HUES6 (cell line): Measurements from ENCODE around the gene FAM117B.

Experiments used
- H3K27ac ChIP-seq: 2 replicates; pipeline ENCODE4 v1.7.0; 2013; ENCODE audit warnings: low read depth, mild to moderate bottlenecking, low read length, inconsistent platforms
- H3K27me3 ChIP-seq: 2 replicates; pipeline ENCODE4 v1.6.1; 2013; ENCODE audit warnings: low read length; ENCODE audit not compliant: control insufficient read depth, insufficient read depth
- H3K36me3 ChIP-seq: 2 replicates; pipeline ENCODE4 v1.6.1; 2013; ENCODE audit warnings: low read length; ENCODE audit not compliant: control insufficient read depth, insufficient read depth
- H3K4me1 ChIP-seq: 2 replicates; pipeline ENCODE4 v1.6.1; 2013; ENCODE audit warnings: low read length; ENCODE audit not compliant: control insufficient read depth, insufficient read depth
- H3K4me3 ChIP-seq: 2 replicates; pipeline ENCODE4 v1.5.1; 2013; ENCODE audit warnings: low read depth, low read length
- H3K9ac ChIP-seq: one replicate; pipeline ENCODE4 v1.6.1; 2013; ENCODE audit warnings: mild to moderate bottlenecking, low read length
- H3K9me3 ChIP-seq: 2 replicates; pipeline ENCODE4 v1.6.1; 2013; ENCODE audit warnings: low read depth, low read length; ENCODE audit not compliant: control insufficient read depth, insufficient read depth

FAM117B gene

GRCh38 chr2:202634556-202635427, at the start of gene FAM117B:
FAM117B (plus strand) TSS chr2:202634969; CDS start chr2:202635188, 219 bp downstream.
- Histone ChIP-seq H3K4me1 (0 out of 2 replicates have a peak, but pooled peaks cover 7% of the 10 kb centered on the region), H3K4me3 (peak within 1 kb of the TSS; percentile 98), H3K9ac (peak within 1 kb of the TSS; percentile 94), H3K27me3 (no peaks in the 10 kb centered on the region), H3K27ac (peak within 1 kb of the TSS; percentile 98), H3K9me3 (no peaks in the 10 kb centered on the region), H3K36me3 (no peaks in the 10 kb centered on the region; the same call in 1 of the 2 replicates)

- H3K27ac ChIP-seq: no peak overlapping the region
- no peaks in the 10 kb centered on the region for H3K27me3 ChIP-seq
- H3K9me3 ChIP-seq: no peaks in the 10 kb centered on the region
- peaks cover 10% of the 10 kb centered on the region for H3K4me1 ChIP-seq
- no peak overlapping the region for H3K9ac ChIP-seq
- no peak overlapping the region for H3K4me3 ChIP-seq
- no peaks in the 10 kb centered on the region for H3K36me3 ChIP-seq
Measured at GRCh38 chr2:202588647-202589581, 45.9 kb upstream of the FAM117B start.

- Histone ChIP-seq H3K27ac (no peak overlapping the region), H3K4me1 (peaks cover 10% of the 10 kb centered on the region), H3K9ac (no peak overlapping the region), H3K4me3 (no peak overlapping the region), H3K36me3 (no peaks in the 10 kb centered on the region), H3K27me3 (no peaks in the 10 kb centered on the region), H3K9me3 (no peaks in the 10 kb centered on the region)
Measured at GRCh38 chr2:202589582-202589949, 45.2 kb upstream of the FAM117B start.

- no peak overlapping the region for H3K9ac ChIP-seq
- H3K27ac ChIP-seq: no peak overlapping the region
- H3K4me1 ChIP-seq: peaks cover 10% of the 10 kb centered on the region
- H3K4me3 ChIP-seq: no peak overlapping the region
- no peaks in the 10 kb centered on the region for H3K9me3 ChIP-seq
- H3K27me3 ChIP-seq: no peaks in the 10 kb centered on the region
- H3K36me3 ChIP-seq: no peaks in the 10 kb centered on the region
Measured at GRCh38 chr2:202592566-202592965, 42.2 kb upstream of the FAM117B start.

GRCh38 chr2:202599105-202599504, 35.7 kb upstream of the FAM117B start:
- Histone ChIP-seq H3K4me1 (no peaks in the 10 kb centered on the region), H3K9ac (no peak overlapping the region), H3K27ac (no peak overlapping the region), H3K27me3 (no peaks in the 10 kb centered on the region), H3K9me3 (no peaks in the 10 kb centered on the region), H3K4me3 (no peak overlapping the region), H3K36me3 (no peaks in the 10 kb centered on the region)

GRCh38 chr2:202599911-202600310, 34.9 kb upstream of the FAM117B start:
- no peaks in the 10 kb centered on the region for H3K4me1 ChIP-seq
- no peak overlapping the region for H3K9ac ChIP-seq
- H3K27ac ChIP-seq: no peak overlapping the region
- H3K36me3 ChIP-seq: no peaks in the 10 kb centered on the region
- H3K4me3 ChIP-seq: no peak overlapping the region
- no peaks in the 10 kb centered on the region for H3K9me3 ChIP-seq
- no peaks in the 10 kb centered on the region for H3K27me3 ChIP-seq

- Histone ChIP-seq H3K27ac (no peak overlapping the region), H3K27me3 (no peaks in the 10 kb centered on the region), H3K4me1 (no peaks in the 10 kb centered on the region), H3K36me3 (no peaks in the 10 kb centered on the region), H3K9me3 (no peaks in the 10 kb centered on the region), H3K9ac (no peak overlapping the region), H3K4me3 (no peak overlapping the region)
Measured at GRCh38 chr2:202604699-202605098, 30.1 kb upstream of the FAM117B start.

- no peak overlapping the region for H3K4me3 ChIP-seq
- no peaks in the 10 kb centered on the region for H3K27me3 ChIP-seq
- no peak overlapping the region for H3K27ac ChIP-seq
- H3K9me3 ChIP-seq: no peaks in the 10 kb centered on the region
- H3K9ac ChIP-seq: no peak overlapping the region
- no peaks in the 10 kb centered on the region for H3K36me3 ChIP-seq
- H3K4me1 ChIP-seq: no peaks in the 10 kb centered on the region
Measured at GRCh38 chr2:202605174-202605573, 29.6 kb upstream of the FAM117B start.

- Histone ChIP-seq H3K4me3 (no peak overlapping the region), H3K36me3 (no peaks in the 10 kb centered on the region), H3K9ac (no peak overlapping the region), H3K9me3 (no peaks in the 10 kb centered on the region), H3K27ac (no peak overlapping the region), H3K4me1 (no peaks in the 10 kb centered on the region), H3K27me3 (no peaks in the 10 kb centered on the region)
Measured at GRCh38 chr2:202608142-202608852, 26.5 kb upstream of the FAM117B start.

GRCh38 chr2:202609381-202610145, 25.2 kb upstream of the FAM117B start:
- H3K9me3 ChIP-seq: no peaks in the 10 kb centered on the region
- no peaks in the 10 kb centered on the region for H3K27me3 ChIP-seq
- H3K36me3 ChIP-seq: no peaks in the 10 kb centered on the region
- no peak overlapping the region for H3K9ac ChIP-seq
- no peak overlapping the region for H3K4me3 ChIP-seq
- no peaks in the 10 kb centered on the region for H3K4me1 ChIP-seq
- H3K27ac ChIP-seq: no peak overlapping the region
